ENCODE measurements around the gene LRRC61. TPM values are rescaled to one million over a fixed set of nuclear protein-coding genes. Genes with fewer than 3 reads are reported as not detected.

The LRRC61 gene
- total and polyA plus RNA-seq, 2 of the 13 experiments (the other 11 are each of a cell fraction or from before 2014, with no cell fraction given) = 33.0 to 34.8 TPM

DNA sequence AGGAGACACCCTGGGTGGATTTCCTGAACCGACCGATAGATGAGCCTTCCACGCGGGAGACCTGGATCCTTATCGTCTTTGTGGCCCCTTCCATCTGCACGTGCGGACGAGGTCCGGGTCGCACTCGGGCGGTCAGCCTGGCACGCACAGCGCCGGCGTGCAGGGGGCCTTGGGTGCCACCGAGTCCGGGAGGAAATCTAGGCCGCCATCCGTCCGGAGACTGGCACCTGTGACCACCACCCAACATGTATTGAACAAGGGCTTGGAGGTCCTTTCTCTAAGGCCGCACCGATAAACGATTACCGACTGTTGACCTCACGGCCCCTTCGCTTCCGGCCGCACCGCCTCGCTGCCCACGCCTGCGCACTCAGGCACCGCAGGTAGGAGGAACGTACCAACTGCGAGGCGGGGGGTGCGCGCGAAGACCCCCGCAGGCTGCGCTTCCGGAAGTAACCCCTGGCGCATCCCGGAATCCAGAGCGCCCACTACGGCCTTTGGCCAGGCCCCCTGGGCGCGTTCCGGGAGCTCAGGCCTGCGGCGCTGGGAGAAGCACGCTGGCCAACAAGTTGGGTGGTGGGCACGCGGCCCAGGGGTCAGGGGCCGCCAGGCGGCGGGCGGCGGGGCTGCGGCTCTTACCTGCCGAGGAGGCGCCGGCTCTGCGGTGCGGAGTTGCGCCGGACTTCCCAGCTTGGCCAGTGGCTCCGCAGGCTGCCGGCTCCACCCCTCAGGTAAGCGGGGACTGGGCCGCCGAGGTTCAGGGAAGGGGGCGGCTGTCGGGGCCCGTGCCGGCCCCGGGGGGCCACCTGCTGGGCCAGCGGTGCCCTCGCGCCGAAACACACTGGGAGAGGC, at the start of gene LRRC61, which contains the start of gene ACTR3C (continued):
- peak; percentile 82 for TF ChIP-seq ZNF232 (CRISPR knock-in tag; IDR thresholded peaks at IDR 0.05; ENCODE audit: borderline replicate concordance)
- TF ChIP-seq ZNF572 (CRISPR knock-in tag; IDR thresholded peaks at IDR 0.05) = no peak
- TF ChIP-seq ZNF260 (CRISPR knock-in tag; IDR thresholded peaks at IDR 0.05; ENCODE audit: borderline replicate concordance, low read depth) = no peak
- peak; percentile 79; the same call in 1 of the 2 replicates for TF ChIP-seq IRF2 (CRISPR knock-in tag; IDR thresholded peaks at IDR 0.05)
- no peak for TF ChIP-seq SCMH1 (CRISPR knock-in tag; IDR thresholded peaks at IDR 0.05; ENCODE audit: borderline replicate concordance)
- no peak; the same call in 1 of the 2 replicates for TF ChIP-seq BCL3 (CRISPR knock-in tag; IDR thresholded peaks at IDR 0.05)
- TF ChIP-seq HNF4G (IDR thresholded peaks at IDR 0.05; ENCODE audit: borderline replicate concordance, low read depth, low read length) = peak; percentile 50
- TF ChIP-seq HNF4G (CRISPR knock-in tag; IDR thresholded peaks at IDR 0.05; ENCODE audit: borderline replicate concordance, low read depth) = peak; percentile 83; the same call in 1 of the 2 replicates
- TF ChIP-seq ZNF264 (CRISPR knock-in tag; IDR thresholded peaks at IDR 0.05) = no peak
- no peak for TF ChIP-seq ZNF549 (CRISPR knock-in tag; IDR thresholded peaks at IDR 0.05)
- TF ChIP-seq ARNT2 (CRISPR knock-in tag; IDR thresholded peaks at IDR 0.05; ENCODE audit: low read depth) = peak; percentile 97; the same call in 1 of the 2 replicates
- TF ChIP-seq NR3C1 (CRISPR knock-in tag; IDR thresholded peaks at IDR 0.05) = no peak
- TF ChIP-seq ZNF547 (CRISPR knock-in tag; IDR thresholded peaks at IDR 0.05) = peak; percentile 80; the same call in 1 of the 2 replicates
- TF ChIP-seq MXD4 (CRISPR knock-in tag; IDR thresholded peaks at IDR 0.05) = peak; percentile 87; the same call in 1 of the 2 replicates
- TF ChIP-seq ZNF530 (CRISPR knock-in tag; IDR thresholded peaks at IDR 0.05; ENCODE audit: low read depth) = no peak
- peak; percentile 94 for TF ChIP-seq MTERF4 (CRISPR knock-in tag; IDR thresholded peaks at IDR 0.05)
- TF ChIP-seq SOX13 (IDR thresholded peaks at IDR 0.05) = no peak
- TF ChIP-seq SOX13 (CRISPR knock-in tag; conservative IDR thresholded peaks at IDR 0.05 in 1 of 2, IDR thresholded peaks at IDR 0.05 in 1 of 2) = peak in 1 of 2 experiments; percentile 63; a peak in 1 of 4 replicates

Data from HepG2 (cell line).